K562 (cell line): ENCODE results near the gene HTT-AS. TPM values are rescaled to one million over a fixed set of nuclear protein-coding genes. Genes with fewer than 3 reads are reported as not detected.

Experiments used
- ATAC-seq: fragments of 200-7000 bp; cut with Tn5 transposase; 3 replicates; pipeline ENCODE4 v1.9.1; 2020; ENCODE audit warnings: moderate library complexity
- BruUV-seq: library from RNA; stranded (reverse); fragments of 400-500 nt; replicated peaks from 2 replicates; lab custom pipeline; 2021; lab: Mats Ljungman, UMichigan
- CTCF ChIA-PET: fragments of 300-600 bp; formaldehyde crosslinking; extraction: SDS; loops from one replicate; lab custom pipeline; 2021; ENCODE audit warnings: low intra/inter-chr PET ratio; lab: Yijun Ruan, JAX
- POLR2A ChIA-PET: fragments of 300-600, 350-650 bp; sonication (Branson Sonifier 250); formaldehyde crosslinking; extraction: SDS; loops from one replicate; lab custom pipeline; 2021; ENCODE audit warnings: antibody characterized with exemption, inconsistent platforms; lab: Yijun Ruan, JAX
- DNase-seq, 4 experiments: peaks; one replicate each; pipeline versions ENCODE4 v3.0.0 to v3.0.0-alpha.2; 2011 to 2018; ENCODE audit warnings: low spot score in 3 of 4, mixed read lengths in 3 of 4; ENCODE audit errors: extremely low read depth in 1 of 4
- FAIRE-seq: peaks from 2 replicates; lab custom pipeline; 2011; peaks lifted over from hg19 to GRCh38; lab: Jason Lieb, UNC
- H2AFZ ChIP-seq: 2 replicates; pipeline ENCODE4 v1.6.0; 2011; ENCODE audit warnings: low read depth, low read length, control low read depth, inconsistent platforms
- H3K27ac ChIP-seq: fragments of 200-600 bp; 3 replicates; pipeline ENCODE4 v1.8.0; 2011; ENCODE audit warnings: low read depth, mild to moderate bottlenecking, control low read depth, inconsistent platforms, low read length, moderate library complexity, mixed read lengths; ENCODE audit errors: extremely low read depth
- H3K27me3 ChIP-seq, 2 experiments: fragments of 300-600 bp in 1 of 2; 2 replicates in 1 of 2; 3 replicates in 1 of 2; pipeline versions ENCODE4 v1.6.0 to v1.8.0; 2011; ENCODE audit warnings: inconsistent platforms in 2 of 2, low read length in 2 of 2, mild to moderate bottlenecking in 1 of 2, mixed read lengths in 1 of 2, moderate library complexity in 1 of 2; ENCODE audit not compliant: control insufficient read depth in 2 of 2, insufficient read depth in 2 of 2
- H3K36me3 ChIP-seq: fragments of 300-600 bp; 3 replicates; pipeline ENCODE4 v1.8.0; 2011; ENCODE audit warnings: mild to moderate bottlenecking, low read length, inconsistent platforms; ENCODE audit not compliant: control insufficient read depth, insufficient read depth
- H3K4me1 ChIP-seq, 2 experiments: fragments of 200-600 bp in 1 of 2; replicated peaks in 1 of 2; 2 replicates in 1 of 2; 3 replicates in 1 of 2; pipeline versions ENCODE4 v1.5.1 to v1.8.0; 2011; ENCODE audit warnings: inconsistent platforms in 2 of 2, low read length in 2 of 2, mild to moderate bottlenecking in 1 of 2, mixed read lengths in 1 of 2, moderate library complexity in 1 of 2; ENCODE audit not compliant: control insufficient read depth in 2 of 2, insufficient read depth in 2 of 2
- H3K4me2 ChIP-seq: 2 replicates; pipeline ENCODE4 v1.6.1; 2011; ENCODE audit warnings: low read length, control low read depth, inconsistent platforms, mixed read lengths; ENCODE audit not compliant: insufficient read depth
- H3K4me3 ChIP-seq: fragments of 200-600 bp; sonication (generic), shearing (Covaris generic); 2 replicates; pipeline ENCODE4 v1.5.1; 2016; ENCODE audit warnings: control low read depth, inconsistent platforms
- H3K79me2 ChIP-seq: fragments of 200-600 bp; 3 replicates; pipeline ENCODE4 v1.8.0; 2011; ENCODE audit warnings: low read length, inconsistent platforms; ENCODE audit not compliant: control insufficient read depth, insufficient read depth
- H3K9ac ChIP-seq, 2 experiments: 2 replicates each; pipeline versions ENCODE4 v1.6.0 to v1.6.1; 2011; ENCODE audit warnings: low read depth in 2 of 2, low read length in 2 of 2, control low read depth in 1 of 2, inconsistent platforms in 1 of 2, mild to moderate bottlenecking in 1 of 2, mixed read lengths in 1 of 2; ENCODE audit not compliant: insufficient read depth in 1 of 2
- H3K9me1 ChIP-seq: one replicate; pipeline ENCODE4 v1.6.0; 2011; ENCODE audit warnings: inconsistent platforms, mild to moderate bottlenecking, low read length, moderate library complexity; ENCODE audit not compliant: control insufficient read depth, insufficient read depth
- H3K9me3 ChIP-seq: replicated peaks from 2 replicates; pipeline ENCODE4 v1.5.1; 2011; ENCODE audit warnings: low read depth, low read length, inconsistent platforms; ENCODE audit not compliant: control insufficient read depth, insufficient read depth
- H4K20me1 ChIP-seq: replicated peaks from 2 replicates; pipeline ENCODE4 v1.6.1; 2011; ENCODE audit warnings: low read length, inconsistent platforms, mixed read lengths; ENCODE audit not compliant: control insufficient read depth, insufficient read depth
- BRD9 ChIP-seq: fragments of 450-650 bp; IDR thresholded peaks from 2 replicates; pipeline ENCODE4 v1.6.1; 2018; ENCODE audit warnings: low read depth; ENCODE audit not compliant: partially characterized antibody
- HMG20A ChIP-seq: fragments of 450-650 bp; formaldehyde crosslinking; conservative IDR thresholded peaks from 2 replicates; pipeline ENCODE4 v1.4.0; 2020; ENCODE audit warnings: mild to moderate bottlenecking, mixed read lengths
- MCM7 ChIP-seq, 2 experiments: fragments of 450-650 bp; IDR thresholded peaks; 2 replicates each; pipeline ENCODE4 v1.6.1; 2016 to 2018
- PTRF ChIP-seq: fragments of 450-650 bp; IDR thresholded peaks from 2 replicates; pipeline ENCODE4 v1.6.1; 2016; ENCODE audit warnings: mild to moderate bottlenecking, missing genetic modification characterization, missing compliant biosample characterization
- RBM25 ChIP-seq: fragments of 200-400 bp; formaldehyde crosslinking; IDR thresholded peaks from 2 replicates; pipeline ENCODE4 v1.6.1; 2018; ENCODE audit warnings: low read length, low read depth, moderate library complexity; ENCODE audit not compliant: severe bottlenecking
- TCF3 ChIP-seq: sonication (generic); formaldehyde crosslinking; IDR thresholded peaks from 2 replicates; pipeline ENCODE4 v1.4.0; 2020; ENCODE audit warnings: mild to moderate bottlenecking, missing genetic modification reagents
- XRCC3 ChIP-seq: fragments of 450-650 bp; IDR thresholded peaks from 2 replicates; pipeline ENCODE4 v1.6.1; 2017; ENCODE audit warnings: mild to moderate bottlenecking, moderate library complexity
- ZFP1 ChIP-seq: fragments of 450-650 bp; formaldehyde crosslinking; IDR thresholded peaks from 2 replicates; pipeline ENCODE4 v1.4.0; 2020; ENCODE audit warnings: mild to moderate bottlenecking, mixed read lengths
- WGBS: fragments of 100-300 bp; shearing (Covaris generic); methylation state at CpG from one replicate; pipeline ENCODE4 v1.1.6; 2016; ENCODE audit warnings: low coverage, mixed read lengths; ENCODE audit not compliant: insufficient coverage; ENCODE audit errors: missing lambda C conversion rate; 5-methylcytosine and 5-hydroxymethylcytosine counted together
- in situ Hi-C: fragments of 300-500 bp; cut with MboI; formaldehyde crosslinking; loops from 4 replicates; pipeline ENCODE4 v1.15.0; 2018; ENCODE audit warnings: inconsistent platforms, mixed read lengths
- intact Hi-C: fragments of 100-400 bp; cut with micrococcal nuclease; formaldehyde crosslinking; loops from 2 replicates; pipeline ENCODE4 v1.14.2; 2022
- polyA plus RNA-seq, 8 experiments: library from polyadenylated mRNA; depleted of rRNA in 4 of 8; stranded (reverse) in 5 of 8; unstranded in 3 of 8; fragments of >200 nt; fragmentation: Nextera tagmentation in 2 of 8; fragmentation: Illumina TruSeq in 1 of 8; extraction: Ambion mirVana in 2 of 8; extraction: Trizol in 1 of 8; gene quantifications; 2 replicates each; pipeline versions ENCODE4 v1.2.1 to v1.2.3, GENCODE V29; 2011 to 2014; ENCODE audit warnings: inconsistent platforms in 1 of 8, missing spikeins in 1 of 8
- total RNA-seq, 7 experiments: library from RNA; depleted of rRNA in 6 of 7; stranded (reverse); fragments of >200 nt in 6 of 7; fragmentation: Illumina TruSeq in 2 of 7; extraction: Trizol in 2 of 7; gene quantifications; 2 replicates each; pipeline versions ENCODE4 v1.2.1 to v1.2.3, GENCODE V29; 2011 to 2021; ENCODE audit warnings: low replicate concordance in 1 of 7
- TF ChIP-seq, protein P1 (sequence below): fragments of 200-800 bp; sonication (Bioruptor generic); IDR thresholded peaks from 2 replicates; pipeline ENCODE4 v1.6.1; 2017; ENCODE audit warnings: missing genetic modification characterization, missing compliant biosample characterization
- TF ChIP-seq, protein P2 (sequence below): fragments of 450-650 bp; formaldehyde crosslinking; IDR thresholded peaks from 2 replicates; pipeline ENCODE4 v1.4.0; 2022; ENCODE audit warnings: missing genetic modification characterization

The HTT-AS gene
- total and polyA plus RNA-seq, 9 of the 15 experiments (the other 6 are each of a cell fraction or from before 2014, with no cell fraction given) = not detected

DNA sequence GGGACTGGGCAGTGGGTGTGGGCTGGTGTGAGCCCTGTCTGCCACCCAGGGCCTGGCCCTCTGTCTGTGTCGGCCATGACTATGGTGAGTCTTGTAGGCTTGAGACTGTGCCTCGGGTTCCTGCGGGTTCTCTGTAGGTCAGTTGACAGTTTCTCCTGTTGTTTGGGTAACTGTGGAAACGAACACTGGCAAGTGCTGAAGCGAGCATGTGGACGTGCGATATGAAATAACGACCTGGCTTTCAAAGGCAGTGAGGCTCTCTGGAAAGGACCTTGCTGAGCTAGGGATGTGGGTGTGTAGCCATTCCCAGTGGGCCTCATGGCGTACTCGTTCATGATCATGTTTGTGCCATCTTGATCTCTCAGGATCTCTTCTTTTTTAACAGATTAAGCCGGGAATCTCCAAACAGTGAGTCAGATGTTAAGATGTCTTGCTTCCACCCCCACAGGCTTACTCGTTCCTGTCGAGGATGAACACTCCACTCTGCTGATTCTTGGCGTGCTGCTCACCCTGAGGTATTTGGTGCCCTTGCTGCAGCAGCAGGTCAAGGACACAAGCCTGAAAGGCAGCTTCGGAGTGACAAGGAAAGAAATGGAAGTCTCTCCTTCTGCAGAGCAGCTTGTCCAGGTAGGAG, 41.4 kb upstream of the HTT-AS start:
- BruUV-seq = no TSS peak
- peaks cover 39% of the 10 kb centered on the region for H3K36me3 ChIP-seq
- ChIA-PET POLR2A (no interaction called here), CTCF (no interaction called here)
- in situ Hi-C loops = no loop called here
- TF ChIP-seq HMG20A (no peak), PTRF (no peak), BRD9 (no peak), XRCC3 (no peak), RBM25 (no peak), MCM7 (IDR thresholded peaks at IDR 0.05) (no peak), TCF3 (CRISPR knock-in tag) (no peak), ZFP1 (CRISPR knock-in tag) (no peak)
- TF ChIP-seq, protein P1, sequence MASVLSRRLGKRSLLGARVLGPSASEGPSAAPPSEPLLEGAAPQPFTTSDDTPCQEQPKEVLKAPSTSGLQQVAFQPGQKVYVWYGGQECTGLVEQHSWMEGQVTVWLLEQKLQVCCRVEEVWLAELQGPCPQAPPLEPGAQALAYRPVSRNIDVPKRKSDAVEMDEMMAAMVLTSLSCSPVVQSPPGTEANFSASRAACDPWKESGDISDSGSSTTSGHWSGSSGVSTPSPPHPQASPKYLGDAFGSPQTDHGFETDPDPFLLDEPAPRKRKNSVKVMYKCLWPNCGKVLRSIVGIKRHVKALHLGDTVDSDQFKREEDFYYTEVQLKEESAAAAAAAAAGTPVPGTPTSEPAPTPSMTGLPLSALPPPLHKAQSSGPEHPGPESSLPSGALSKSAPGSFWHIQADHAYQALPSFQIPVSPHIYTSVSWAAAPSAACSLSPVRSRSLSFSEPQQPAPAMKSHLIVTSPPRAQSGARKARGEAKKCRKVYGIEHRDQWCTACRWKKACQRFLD (CRISPR knock-in tag) = no peak
- TF ChIP-seq, protein P2, sequence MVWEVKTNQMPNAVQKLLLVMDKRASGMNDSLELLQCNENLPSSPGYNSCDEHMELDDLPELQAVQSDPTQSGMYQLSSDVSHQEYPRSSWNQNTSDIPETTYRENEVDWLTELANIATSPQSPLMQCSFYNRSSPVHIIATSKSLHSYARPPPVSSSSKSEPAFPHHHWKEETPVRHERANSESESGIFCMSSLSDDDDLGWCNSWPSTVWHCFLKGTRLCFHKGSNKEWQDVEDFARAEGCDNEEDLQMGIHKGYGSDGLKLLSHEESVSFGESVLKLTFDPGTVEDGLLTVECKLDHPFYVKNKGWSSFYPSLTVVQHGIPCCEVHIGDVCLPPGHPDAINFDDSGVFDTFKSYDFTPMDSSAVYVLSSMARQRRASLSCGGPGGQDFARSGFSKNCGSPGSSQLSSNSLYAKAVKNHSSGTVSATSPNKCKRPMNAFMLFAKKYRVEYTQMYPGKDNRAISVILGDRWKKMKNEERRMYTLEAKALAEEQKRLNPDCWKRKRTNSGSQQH (CRISPR knock-in tag) = no peak
- intact Hi-C loops = no loop called here
- no peaks in the 10 kb centered on the region; a peak in 1 of 5 replicates for H3K27me3 ChIP-seq
- H3K9me1 ChIP-seq = peaks cover 4% of the 10 kb centered on the region
- no peak overlapping the region for H3K4me3 ChIP-seq
- H3K27ac ChIP-seq = no peak overlapping the region
- no peaks in the 10 kb centered on the region for H4K20me1 ChIP-seq
- H3K79me2 ChIP-seq = no peaks in the 10 kb centered on the region
- DNase-seq (no peak), ATAC-seq (no peak), FAIRE-seq (no peak)
- no peak overlapping the region for H3K4me2 ChIP-seq
- no peak overlapping the region for H3K9ac ChIP-seq
- H2AFZ ChIP-seq = no peak overlapping the region
- WGBS = 87% methylated on average over 15 of the region's 15 CpGs
- H3K9me3 ChIP-seq = no peaks in the 10 kb centered on the region
- H3K4me1 ChIP-seq = no peaks in the 10 kb centered on the region
